Measurements from ENCODE around the gene WDR88. TPM values are rescaled to one million over a fixed set of nuclear protein-coding genes. Genes with fewer than 3 reads are reported as not detected.
A peak's percentile ranks its signal among the peaks of the same experiment; 100 is the strongest.

The WDR88 gene
- total and polyA plus RNA-seq, 12 donors, result 0.13 to 0.37 TPM; not detected in 10

GRCh38 chr19:33210266-33210940, 78.5 kb downstream of the WDR88 start:
- Histone ChIP-seq H3K4me3 (no peak overlapping the region), H3K27ac (no peak overlapping the region), H3K27me3 (no peaks in the 10 kb centered on the region), H3K9me3 (no peaks in the 10 kb centered on the region), H3K4me1 (peaks cover 0 to 7% (median 0%) of the 10 kb centered on the region in 9 donors), H3K36me3 (peaks cover 0 to 20% (median 6%) of the 10 kb centered on the region in 9 donors)
- ATAC-seq, result no peak
- intact Hi-C loops (cut with DNase I), result no loop called here
- 91% methylated on average over 22 of the region's 22 CpGs for WGBS, 2 donors
- no peak for TF ChIP-seq CTCF (IDR thresholded peaks at IDR 0.05)
- DNase-seq, result no peak

DNA sequence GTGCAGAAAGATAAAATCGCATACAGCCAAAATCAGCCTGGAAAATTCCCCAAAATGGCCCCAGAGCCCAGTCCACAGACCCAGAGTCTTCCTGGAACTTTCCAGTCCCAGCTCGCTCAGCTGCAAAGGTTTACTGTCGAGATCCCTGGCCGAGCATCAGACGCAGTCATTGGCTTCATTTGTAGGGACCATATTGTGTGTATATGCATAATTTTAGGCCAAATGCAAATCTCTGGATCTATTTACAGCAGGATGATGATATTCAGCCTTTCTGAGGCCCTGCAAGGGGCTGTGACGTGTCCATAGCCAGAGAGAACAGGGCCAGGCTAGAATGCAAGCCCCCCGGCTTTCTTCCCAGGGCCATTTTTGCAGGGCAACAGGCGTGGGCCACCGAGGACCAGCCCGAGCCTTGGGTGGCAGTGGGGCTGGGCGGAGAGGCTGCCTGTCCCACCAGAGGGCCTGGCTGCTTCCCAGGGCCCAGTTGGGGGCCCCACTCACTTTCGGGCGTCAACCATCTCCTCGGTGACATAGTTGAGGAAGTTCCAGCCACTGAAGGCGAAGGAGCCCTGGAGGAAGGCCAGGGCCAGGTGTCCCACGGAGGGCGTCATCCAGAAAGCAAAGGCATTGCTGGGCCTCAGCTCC, 80.0 kb downstream of the WDR88 start:
- Histone ChIP-seq H3K9me3 (no peaks in the 10 kb centered on the region), H3K36me3 (peaks cover 0 to 6% (median 0%) of the 10 kb centered on the region in 9 donors), H3K4me1 (peaks cover 0 to 7% (median 0%) of the 10 kb centered on the region in 9 donors), H3K27ac (no peak overlapping the region), H3K27me3 (peaks cover 0 to 10% (median 4%) of the 10 kb centered on the region in 7 donors), H3K4me3 (no peak overlapping the region)
- DNase-seq (no peak), ATAC-seq (no peak)
- intact Hi-C loops (cut with DNase I), result no loop called here
- TF ChIP-seq CTCF (IDR thresholded peaks at IDR 0.05), result no peak
- WGBS, 2 donors, result 78 to 79% methylated on average over 17 of the region's 17 CpGs

DNA sequence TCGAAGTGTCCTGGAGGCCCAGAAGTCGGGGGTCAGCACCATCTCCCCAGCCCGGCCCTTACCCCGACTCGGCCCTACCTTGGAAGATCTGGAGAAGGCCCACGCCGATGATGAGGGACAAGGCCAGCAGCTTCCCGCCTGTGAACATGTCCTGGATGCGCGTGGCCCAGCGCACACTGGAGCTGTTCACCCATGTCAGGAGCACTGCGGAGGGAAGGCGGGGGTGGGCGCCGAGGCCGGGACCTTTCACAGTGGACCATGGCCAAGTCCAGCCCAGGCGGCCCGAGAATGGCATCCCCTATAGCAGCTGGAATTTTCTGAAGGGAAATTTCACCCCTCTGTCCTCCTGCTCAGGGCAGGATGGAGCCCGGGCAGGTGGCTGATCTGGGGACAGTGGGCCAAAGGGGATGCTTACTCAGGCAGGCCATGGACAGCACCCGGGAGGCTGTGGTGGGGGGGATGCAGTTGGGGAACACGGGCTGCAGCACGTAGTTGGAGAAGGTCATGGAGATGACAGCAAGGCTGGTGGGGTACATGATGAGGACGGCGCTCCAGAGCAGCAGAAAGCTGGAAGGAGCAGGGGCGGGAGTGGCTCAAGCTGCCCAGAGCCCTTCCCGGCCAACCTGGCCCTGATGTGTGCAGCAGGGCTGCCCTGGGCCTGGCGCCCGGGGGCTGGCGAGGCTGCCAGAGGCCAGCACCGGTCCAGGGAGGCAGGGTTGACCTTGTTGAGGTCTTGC, 80.7 kb downstream of the WDR88 start:
- Histone ChIP-seq H3K9me3 (no peaks in the 10 kb centered on the region), H3K4me3 (no peak overlapping the region), H3K27me3 (peaks cover 0 to 14% (median 5%) of the 10 kb centered on the region in 7 donors), H3K4me1 (peaks cover 0 to 7% (median 0%) of the 10 kb centered on the region in 9 donors), H3K36me3 (no peaks in the 10 kb centered on the region), H3K27ac (no peak overlapping the region)
- DNase-seq (no peak), ATAC-seq (peak in 1 of 8 donors; percentile 25)
- intact Hi-C loops (cut with DNase I), result no loop called here
- WGBS, 2 donors, result 86 to 87% methylated on average over 30 of the region's 30 CpGs
- TF ChIP-seq CTCF (IDR thresholded peaks at IDR 0.05), result no peak

DNA sequence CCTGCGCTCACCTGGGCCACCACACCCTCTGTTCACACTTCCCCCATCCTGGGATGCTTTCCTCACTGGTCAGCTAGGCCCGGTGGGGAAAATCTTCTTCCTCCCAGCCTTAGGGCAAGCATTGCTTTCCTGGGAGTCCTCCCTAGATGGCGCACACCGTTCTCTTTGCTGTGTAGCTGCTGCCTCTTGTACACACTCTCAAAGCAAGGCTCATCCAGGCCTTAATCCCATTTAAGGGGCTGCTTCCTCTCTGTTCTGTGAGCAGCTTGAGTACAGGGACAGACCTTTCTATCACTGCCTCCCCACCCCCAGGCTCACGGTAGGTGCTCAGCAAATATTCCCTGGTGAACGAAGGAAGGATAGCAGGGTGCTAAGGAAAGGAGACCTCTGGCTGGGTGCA, 82.7 kb downstream of the WDR88 start:
- intact Hi-C loops (cut with DNase I), result no loop called here
- no peaks in the 10 kb centered on the region for H3K9me3 ChIP-seq
- H3K4me1 ChIP-seq, result no peaks in the 10 kb centered on the region
- H3K27ac ChIP-seq, result no peak overlapping the region
- no peak overlapping the region for H3K4me3 ChIP-seq
- no peak for ATAC-seq
- no peaks in the 10 kb centered on the region for H3K36me3 ChIP-seq
- peak in 2 of 9 donors; percentile 4 to 6 for TF ChIP-seq CTCF (IDR thresholded peaks at IDR 0.05)
- peaks cover 0 to 23% (median 11%) of the 10 kb centered on the region in 7 donors for H3K27me3 ChIP-seq
- WGBS, 2 donors, result 47 to 49% methylated on average over 6 of the region's 6 CpGs
- no peak for DNase-seq

All from heart right ventricle (tissue), 16 donors.